G401.6 (cell line): ENCODE data around the gene TULP3.
"Not testable (repeated sequence)": the region's sequence is repeated elsewhere in the genome, so short reads cannot be mapped to it uniquely, and the experiment has no call there.

Source experiments
- FAIRE-seq: peaks from 2 replicates; lab custom pipeline; 2012; peaks lifted over from hg19 to GRCh38; lab: Jason Lieb, UNC

The TULP3 gene, protein sequence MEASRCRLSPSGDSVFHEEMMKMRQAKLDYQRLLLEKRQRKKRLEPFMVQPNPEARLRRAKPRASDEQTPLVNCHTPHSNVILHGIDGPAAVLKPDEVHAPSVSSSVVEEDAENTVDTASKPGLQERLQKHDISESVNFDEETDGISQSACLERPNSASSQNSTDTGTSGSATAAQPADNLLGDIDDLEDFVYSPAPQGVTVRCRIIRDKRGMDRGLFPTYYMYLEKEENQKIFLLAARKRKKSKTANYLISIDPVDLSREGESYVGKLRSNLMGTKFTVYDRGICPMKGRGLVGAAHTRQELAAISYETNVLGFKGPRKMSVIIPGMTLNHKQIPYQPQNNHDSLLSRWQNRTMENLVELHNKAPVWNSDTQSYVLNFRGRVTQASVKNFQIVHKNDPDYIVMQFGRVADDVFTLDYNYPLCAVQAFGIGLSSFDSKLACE

DNA sequence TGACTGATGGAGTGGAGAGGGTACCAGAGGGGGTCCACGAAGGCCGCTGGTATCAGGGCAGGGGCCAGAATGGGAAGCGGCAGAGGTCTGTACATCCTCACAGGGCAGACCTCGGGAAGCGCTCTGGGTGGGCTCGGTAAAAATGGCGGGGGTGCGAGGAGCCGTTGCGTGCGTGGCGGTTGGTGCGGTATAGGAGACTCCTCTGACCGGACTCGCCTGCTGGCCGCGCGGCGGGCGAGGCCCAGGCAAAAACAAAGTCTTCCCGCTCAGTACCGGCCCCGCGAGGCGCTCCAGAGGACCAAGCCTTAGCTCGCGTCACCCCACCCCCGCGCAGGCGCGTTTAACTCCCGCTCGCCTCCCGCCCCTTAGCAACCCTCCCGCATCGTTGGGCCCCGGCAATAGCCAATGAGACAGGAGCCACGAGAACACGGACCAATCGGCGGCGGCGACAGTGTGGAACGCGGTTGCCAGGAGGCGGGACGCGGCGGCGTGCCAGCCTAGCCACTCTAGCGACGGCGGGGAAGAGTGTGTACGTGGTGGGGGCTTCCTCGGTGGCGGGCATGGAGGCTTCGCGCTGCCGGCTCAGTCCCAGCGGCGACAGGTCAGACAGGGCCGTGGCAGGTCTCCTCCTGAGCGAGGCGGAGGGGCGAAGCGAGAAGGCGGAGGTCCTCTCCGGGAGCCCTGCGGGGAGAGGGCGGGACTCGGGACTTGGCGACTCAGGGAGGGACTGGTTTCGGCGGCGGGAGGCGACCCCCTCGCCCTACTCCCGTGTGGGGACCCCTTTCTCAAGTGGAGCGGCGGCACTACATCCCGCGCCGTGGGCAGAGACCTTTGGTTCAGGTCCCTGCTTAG, at the start of gene TULP3:
TSS of gene TULP3 (plus strand) at position 504 of the 852 bp plus-strand sequence. CDS start at position 561, 57 bp downstream.
- FAIRE-seq, result peak; percentile 97

DNA sequence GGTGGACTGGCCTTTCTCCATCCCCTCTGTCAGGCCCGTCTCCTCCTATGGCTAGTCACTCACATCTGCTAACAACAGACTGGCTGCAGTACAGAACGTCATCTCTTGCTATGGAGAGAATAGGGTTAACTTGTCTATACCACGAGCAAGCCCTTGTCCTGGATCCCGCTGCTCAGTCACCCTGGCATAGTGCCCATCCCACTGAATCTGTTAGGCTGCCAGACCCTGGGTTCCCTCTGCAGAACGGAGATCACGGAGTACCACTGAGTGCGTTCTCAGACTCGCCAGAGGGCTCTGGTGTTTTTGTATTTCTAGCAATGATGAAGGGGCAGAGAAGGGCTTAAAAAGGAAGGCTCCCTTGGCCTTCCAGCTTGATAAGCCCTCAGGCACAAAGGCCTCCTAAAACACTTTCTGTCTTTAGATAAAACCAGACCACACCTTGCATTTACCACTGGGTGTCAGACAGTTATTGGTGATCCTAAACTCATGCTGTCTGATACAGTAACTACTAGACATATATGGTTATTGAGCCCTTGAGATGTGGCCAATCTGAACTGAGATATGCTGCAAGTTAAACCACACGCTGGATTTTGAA, 49.5 kb upstream of the TULP3 start:
- no peak for FAIRE-seq

DNA sequence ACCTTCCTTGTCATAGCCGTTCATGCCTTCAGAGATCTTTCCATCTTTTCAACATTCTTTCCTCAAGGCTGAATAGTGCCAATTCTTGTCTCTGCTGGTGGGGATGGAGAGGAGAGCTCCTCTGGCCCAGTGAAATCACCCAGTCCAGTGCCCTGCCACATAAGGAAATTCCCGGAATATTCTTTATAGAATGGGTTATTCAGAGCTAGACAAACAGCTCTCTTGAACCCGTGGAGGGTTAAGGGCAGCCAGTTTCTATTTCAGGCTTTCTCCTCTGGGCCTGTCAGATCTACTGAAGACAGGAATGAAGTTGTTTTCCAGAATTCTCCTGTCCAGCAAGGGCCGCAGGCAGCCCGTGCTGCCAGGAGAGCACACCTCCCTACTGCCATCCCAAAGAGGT, 47.7 kb upstream of the TULP3 start:
- no peak for FAIRE-seq

DNA sequence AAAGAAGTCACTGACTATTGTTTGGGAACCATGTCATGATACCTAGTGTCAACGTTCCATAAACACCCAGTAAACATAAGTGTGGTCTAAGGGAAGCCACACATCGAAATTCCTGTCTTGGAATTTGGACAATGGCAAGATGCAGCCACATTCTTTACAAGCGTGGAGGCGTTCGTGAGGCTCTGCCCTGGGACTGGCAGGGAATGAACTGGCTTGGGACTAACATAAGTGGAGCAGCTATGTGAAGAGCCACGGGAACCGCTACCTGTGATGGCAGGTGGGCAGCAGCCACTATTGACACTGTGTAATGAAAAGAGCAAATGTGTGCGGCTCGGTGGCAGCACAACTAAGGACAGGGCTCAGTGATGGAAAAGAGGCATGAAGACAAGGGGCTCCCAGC, 45.9 kb upstream of the TULP3 start:
- no peak for FAIRE-seq

DNA sequence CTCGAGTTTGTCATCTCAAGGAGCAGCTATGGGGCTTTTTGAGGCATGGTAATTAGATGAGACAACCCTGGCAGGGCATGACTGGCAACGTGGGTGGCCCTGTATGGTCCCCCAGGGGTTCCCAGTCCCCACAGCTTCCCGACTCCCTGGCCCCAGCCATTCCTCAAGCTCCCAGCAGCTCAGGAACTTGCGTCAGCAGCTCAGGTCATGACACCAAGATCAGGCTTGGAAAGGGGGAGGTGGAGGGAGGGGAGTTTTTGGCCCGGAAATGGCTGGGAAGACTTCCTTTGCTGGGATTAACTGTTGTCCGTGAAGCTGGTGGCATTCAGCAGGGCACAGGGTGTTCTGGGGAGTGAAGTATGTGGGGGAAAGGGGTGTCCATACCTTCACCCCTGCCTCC, 45.4 kb upstream of the TULP3 start:
- FAIRE-seq, result no peak

DNA sequence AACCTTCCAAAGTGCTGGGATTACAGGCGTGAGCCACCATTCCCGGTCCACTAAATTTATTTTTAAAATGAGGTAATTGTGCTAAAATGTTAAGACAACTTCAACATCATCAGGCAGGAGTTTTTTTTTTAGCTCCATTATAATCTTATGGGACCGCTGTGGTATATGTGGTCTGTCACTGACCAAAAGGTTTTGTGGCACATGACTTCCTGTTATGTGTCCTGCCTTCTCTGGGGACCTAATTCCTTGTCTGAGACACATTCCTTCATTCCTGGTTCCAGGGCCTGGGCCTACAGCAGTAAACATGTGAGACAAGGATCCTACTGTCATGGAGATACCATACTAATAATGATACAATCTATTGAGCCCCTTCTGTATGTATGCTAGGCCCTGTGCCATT, 38.8 kb upstream of the TULP3 start:
- no peak for FAIRE-seq

DNA sequence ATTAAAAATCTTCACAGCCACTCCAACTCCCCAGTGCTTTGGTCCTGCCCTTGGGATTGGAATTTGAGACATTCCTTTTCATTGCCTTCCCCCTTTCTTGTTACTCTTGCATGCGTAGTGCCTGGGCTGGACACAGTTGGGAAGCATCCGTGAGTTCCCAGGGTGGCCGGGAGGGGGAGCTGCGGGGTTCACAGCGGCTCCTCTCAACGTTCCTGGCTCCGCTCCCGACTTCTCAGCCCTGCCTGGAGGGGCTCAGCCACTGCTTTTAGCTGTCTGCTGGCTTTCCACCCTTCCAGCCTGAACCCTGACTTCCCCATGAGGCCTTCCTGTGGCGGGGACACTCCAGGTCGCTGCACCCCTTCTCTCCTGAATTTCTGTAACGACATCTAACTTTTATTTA, 37.1 kb upstream of the TULP3 start:
- peak; percentile 95 for FAIRE-seq

DNA sequence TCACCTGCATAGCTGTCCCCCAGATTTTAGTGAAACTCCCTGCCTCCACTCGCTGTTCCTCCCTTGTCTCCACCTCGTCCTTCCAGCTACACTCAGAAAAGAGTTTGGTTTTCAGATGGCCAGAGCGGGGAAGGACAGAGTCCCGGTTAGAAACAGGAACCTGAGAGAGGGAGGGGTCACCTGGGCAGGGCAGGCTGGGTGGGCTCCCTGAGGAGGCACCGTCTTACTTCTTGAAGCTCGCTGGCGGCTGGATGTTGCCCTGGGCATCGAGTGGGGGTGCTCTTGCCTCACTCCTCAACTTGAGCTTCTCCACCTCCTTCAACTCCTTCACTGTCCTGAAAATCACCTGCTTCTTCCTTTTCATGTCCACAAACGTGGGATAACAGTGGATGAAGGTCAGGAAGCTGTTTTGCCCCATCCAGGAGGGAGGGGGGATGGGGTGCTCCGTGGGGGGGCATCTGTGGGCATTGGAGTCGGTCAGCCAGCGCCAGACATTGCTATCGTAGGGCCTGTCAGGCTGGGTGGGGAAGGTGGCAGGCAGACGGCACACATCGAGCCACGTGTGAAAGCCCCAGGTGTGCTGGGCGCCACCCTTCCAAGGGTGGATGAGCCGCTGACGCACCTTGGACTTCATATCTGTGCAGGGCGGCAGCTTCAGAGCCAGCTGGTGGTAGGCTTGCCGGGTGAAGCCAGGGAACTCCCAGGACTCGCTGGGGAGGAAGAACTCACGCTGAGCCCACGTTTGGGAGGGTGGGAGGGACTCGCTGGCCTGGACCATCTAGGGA, 35.8 kb upstream of the TULP3 start:
- no peak for FAIRE-seq

DNA sequence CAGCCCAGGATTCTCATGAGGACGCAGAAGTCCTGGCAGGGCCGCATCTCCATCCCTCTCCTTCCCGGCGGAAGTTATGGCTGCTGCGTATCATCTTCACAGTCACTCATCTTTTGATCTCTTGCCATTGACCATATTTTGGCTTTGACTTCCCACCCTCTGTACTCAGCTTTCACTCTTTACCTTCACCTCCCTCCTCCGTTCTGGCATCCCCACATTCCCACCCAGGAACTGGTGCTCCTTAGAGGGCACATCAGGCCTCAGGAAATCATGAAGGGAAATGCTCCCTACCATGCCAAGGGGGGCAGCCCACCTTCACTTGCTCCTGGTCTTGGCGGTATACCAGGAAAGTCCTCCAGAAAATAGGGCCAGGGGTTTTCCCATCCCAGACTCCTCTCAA, 35.1 kb upstream of the TULP3 start:
- FAIRE-seq, result no peak

DNA sequence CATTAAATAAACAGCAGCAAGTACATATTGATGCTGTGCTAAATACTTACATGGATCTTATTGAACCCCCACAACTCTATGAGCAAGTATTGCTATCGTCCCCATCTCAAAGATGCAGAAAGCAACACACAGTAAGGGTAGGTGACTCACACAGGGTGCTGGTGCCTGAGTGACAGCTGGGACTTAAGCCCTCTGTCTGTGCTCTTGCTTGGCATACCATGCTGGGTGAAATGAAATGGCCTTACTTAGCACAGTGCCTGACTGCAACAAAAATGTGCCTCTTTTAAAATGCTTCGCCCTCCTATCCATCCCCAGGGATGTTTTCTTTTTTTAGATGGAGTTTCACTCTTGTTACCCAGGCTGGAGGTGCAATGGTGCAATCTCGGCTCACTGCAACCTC, 34.6 kb upstream of the TULP3 start:
- no peak for FAIRE-seq

DNA sequence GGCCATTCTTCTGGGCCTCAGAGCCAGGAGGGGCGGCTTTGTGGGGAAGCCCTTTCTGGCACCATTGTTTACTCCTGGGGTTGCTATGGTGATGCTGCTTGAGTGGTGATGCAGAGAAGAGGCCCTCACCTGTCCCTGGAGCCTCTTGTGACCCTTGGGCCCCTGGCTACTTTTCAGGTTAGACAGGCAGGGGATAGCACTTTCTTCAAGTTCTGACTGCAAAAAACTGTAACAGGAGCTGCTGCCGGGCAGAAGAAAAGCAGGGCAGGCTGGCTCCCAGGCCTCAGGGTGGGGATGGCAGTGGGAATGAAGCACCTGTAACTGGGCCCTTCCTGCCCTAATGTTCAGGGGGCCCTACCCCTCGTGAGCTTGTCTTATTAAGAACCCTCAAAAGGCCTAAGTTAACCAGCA, 33.7 kb upstream of the TULP3 start, which contains the start of gene TEX52:
TSS of gene TEX52 (minus strand) at position 19 of the 411 bp plus-strand sequence. CDS start at position 6, 13 bp downstream.
- FAIRE-seq, result no peak

DNA sequence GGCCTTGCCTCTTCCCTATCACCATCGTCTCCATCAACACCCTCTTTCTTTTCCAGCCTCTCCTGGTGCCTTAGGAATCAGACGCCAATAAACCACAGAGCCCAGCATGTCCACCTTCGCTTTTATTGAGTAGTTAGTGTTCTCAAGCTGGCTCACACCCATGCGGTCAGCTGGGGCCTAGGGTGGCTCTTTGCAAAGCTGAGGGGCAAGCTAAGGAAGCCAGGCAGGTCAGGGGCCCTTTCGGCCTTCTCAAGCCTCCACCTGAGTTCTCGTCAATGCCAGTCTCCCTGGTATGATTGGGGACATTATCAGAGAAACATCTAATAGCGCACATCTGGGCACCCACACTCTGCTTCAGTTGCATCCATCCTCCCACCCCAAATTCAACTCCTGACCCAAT, 33.1 kb upstream of the TULP3 start:
- FAIRE-seq, result no peak

DNA sequence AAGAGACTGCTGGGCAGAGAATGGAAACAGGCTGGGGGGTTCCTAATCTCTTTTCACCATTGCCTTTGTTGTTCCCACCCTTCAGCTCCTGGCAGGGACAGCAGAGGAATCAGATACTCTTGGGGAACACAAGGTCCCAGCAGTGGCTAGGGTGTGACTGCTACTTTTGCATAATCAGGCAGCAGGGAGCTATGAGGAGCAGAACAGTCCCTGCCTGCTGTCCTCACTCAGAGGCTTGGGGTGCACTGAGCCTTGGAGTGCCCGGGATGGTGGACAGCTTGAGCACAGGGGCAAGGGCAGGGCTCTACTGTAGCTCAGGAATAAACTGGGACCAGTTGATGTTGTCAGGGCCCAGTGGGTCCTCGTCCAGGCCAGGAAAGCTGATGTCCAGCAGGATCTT, 32.4 kb upstream of the TULP3 start:
- no peak for FAIRE-seq

DNA sequence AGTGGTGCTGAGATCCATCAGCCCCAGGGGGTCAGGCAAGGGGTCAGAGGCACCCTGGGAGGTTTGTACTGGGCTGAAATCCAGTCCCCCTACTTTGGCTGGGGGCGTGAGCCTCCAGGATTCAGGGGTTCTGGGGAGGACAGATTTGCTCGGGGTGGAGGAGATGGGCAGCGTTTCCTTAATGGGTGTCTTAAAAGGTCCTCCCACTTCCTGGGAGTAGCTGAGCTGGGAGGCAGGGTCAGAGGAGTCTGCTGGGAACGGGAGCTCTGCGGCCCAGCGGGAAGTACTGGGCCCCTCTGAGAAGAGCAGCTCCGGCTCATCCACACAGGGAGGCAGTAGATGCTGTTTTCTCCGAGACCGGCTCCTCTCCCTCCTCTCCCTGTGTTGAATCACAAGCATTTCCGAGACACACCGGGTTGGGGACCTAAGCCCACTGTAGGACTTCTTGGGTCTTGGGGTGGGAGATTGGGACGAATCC, 31.7 kb upstream of the TULP3 start:
- FAIRE-seq, result no peak

DNA sequence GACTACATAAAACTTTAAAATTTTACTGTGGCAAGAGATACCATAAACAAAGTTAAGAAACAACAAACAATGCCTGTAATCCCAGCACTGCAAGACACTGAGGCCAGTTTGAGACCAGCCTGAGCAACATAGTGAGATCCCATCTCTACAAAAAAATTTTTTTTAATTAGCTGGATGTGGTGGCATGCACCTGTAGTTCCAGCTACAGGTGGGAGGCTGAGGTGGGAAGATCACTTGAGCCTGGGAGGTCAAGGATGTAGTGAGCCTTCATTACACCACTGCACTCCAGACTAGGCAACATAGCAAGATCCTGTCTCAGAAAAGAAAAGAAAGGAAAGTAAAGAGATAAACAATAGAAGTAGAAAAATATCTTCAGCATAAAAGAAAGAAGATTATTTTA, 30.5 kb upstream of the TULP3 start:
- FAIRE-seq, result no peak

DNA sequence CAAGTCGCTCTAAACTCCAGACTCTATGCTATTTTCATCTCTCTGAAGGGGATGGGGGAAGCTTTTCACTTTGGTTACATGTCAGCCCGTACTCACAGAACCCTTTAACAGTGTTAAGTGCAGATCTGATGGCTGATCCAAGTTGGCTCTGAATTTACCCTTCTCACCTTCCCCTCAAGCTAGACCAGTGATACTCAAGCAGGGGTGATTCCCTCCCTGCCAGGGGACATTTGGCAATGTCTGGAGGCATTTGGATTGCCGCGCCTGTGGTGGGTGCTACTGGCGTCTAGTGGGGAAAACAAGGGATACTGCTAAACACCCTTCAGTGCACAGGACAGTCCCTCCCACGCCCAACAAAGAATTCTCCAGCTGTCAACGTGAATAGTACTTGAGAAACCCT, 27.8 kb upstream of the TULP3 start:
- FAIRE-seq, result no peak

DNA sequence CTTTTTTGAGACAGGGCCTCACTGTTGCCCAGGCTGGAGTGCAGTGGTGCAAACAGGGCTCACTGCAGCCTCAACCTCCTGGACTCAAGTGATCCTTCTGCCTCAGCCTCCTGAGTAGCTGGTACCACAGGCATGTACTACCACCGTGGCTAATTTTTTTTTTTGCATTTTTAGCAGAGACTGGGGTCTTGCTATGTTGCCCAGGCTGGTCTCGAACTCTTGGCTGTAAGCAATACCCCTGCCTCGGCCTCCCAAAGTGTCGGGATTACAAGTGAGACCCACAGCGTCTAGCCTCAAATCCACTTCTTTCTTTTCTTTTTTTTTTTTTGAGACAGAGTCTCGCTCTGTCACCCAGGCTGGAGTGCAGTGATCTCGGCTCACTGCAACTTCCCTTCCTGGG, 27.3 kb upstream of the TULP3 start:
- not testable (repeated sequence) for FAIRE-seq

DNA sequence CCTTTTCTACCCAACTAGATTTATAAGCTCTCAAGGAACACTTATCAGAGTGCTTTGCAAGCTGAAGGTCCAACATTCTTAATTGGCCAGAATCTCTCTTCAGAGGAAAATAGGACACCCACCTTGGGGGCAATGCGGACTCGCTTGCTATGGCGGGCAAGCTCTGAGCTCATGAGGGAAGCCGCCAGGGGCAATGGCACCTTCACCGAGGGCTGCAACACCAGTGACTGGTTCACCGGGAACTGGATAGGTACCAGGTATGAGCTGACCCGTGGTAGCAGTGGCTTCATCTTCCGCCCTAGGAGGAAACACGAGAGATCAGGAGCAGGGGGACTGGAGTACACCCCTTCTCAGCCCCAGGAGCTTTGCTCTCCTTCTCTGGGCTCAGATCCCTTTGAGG, 26.5 kb upstream of the TULP3 start:
- no peak for FAIRE-seq

DNA sequence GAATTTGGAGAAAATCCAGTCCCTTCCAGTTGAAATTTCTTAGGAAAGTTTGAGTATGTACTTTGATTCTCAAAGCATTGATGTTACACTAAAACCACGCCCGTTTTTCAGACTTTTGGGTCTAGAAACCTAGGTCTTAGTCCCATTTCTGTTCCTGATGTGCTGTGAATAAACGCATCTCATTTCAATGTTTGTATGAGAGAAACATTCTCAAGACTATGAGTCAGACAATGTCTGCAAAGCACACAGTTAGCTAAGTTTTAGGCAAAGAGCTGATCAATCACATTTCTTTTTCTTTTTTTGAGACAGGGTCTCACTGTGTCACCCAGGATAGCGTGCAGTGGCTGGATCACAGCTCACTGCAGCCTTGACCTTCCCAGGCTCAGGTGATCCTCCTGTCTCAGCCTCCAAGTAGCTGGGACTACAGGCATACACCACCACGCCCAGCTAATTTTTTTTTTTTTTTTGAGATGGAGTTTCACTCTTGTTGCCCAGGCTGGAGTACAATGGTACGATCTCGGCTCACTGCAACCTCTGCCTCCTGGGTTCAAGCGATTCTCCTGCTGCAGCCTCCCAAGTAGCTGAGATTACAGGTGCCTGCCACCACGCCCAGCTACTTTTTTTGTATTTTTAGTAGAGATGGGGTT, 21.6 kb upstream of the TULP3 start:
- FAIRE-seq, result not testable (repeated sequence)

DNA sequence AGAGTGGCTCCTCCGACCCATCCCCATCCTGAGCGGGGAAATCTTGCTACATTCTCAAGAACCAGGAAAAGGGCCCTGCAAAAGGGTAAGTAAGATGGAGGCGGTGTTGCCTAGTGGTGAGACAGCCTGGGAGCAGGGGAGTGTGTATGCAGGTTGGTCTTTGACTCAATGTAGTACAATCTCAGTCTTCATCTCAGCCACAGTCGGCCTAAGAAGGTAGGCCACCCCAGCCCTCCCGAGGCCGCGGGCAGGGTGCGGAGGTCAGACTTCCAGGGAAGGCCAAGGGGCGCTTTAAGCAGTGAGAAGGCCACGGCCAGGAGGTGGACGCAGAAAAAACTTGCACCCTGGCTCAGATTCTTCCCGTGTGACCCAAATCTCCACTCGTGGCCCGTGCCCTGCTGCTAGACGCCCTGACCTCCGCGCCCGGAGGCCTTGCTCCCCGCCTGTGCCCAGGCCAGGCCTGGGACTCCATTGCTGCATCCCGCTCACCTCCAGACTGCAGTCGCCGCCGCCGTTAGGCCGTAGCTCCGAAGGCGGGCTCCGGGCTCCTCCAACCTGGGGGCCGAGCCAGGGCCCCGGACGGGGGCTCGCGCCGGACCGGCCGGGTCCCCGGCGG, 14.2 kb upstream of the TULP3 start:
- FAIRE-seq, result no peak
